ENCODE data around the gene FNBP1. TPM values are rescaled to one million over a fixed set of nuclear protein-coding genes. Genes with fewer than 3 reads are reported as not detected.
"Not testable (repeated sequence)": the region's sequence is repeated elsewhere in the genome, so short reads cannot be mapped to it uniquely, and the experiment has no call there.

Gene FNBP1
- total and polyA plus RNA-seq, 2 experiments from 2014 or later: 17.8 to 22.6 TPM

DNA sequence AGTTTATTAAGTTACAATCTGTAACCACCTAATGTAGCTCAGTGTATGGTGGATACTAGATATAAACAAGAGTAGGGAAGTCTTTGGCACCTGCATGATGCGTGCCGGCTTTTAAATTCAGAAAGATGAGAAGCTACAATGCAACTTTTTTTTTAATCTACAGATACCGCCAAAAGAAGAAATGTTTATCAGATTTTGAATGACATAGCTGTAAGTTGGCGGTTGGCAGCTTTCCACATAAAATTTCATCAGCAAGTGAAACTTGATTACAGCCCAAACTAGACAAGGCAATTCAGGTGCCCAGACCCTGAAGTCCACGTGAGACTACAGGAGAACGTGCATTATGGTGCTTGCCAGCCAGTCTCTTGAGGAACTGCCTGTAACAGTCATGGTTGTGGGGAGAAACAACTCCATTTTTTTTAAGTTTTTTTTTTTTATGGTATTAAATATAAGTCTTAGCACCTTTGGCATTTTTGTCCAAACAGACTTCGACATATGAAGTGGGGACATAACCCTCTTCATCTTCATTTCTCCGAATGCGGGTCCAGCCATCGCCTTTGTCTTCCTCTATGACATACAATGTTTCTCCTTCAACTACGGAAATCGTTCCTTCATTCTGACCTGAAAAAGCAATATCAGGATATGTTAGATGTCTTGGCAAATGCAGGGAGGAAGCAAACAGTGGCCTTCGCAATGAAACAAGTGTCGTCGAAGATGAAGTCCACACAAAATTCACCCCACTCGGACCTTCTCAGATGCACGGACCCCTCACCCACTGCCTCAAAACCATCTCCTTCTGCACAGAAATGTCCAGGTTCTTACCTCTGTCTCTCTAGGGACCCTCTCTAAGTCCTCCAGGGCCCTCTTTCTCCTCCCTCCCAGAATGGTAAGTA is 147.4 kb downstream of the FNBP1 start:
- H3K9ac ChIP-seq: no peak overlapping the region
- no peaks in the 10 kb centered on the region for H4K20me1 ChIP-seq (ENCODE audit: insufficient read depth)
- 96% methylated on average over 17 of the region's 17 CpGs for WGBS, 2 experiments (ENCODE audit: low coverage in 1 of 2, low lambda C conversion rate in 2 of 2, missing lambda C conversion rate in 2 of 2)

DNA sequence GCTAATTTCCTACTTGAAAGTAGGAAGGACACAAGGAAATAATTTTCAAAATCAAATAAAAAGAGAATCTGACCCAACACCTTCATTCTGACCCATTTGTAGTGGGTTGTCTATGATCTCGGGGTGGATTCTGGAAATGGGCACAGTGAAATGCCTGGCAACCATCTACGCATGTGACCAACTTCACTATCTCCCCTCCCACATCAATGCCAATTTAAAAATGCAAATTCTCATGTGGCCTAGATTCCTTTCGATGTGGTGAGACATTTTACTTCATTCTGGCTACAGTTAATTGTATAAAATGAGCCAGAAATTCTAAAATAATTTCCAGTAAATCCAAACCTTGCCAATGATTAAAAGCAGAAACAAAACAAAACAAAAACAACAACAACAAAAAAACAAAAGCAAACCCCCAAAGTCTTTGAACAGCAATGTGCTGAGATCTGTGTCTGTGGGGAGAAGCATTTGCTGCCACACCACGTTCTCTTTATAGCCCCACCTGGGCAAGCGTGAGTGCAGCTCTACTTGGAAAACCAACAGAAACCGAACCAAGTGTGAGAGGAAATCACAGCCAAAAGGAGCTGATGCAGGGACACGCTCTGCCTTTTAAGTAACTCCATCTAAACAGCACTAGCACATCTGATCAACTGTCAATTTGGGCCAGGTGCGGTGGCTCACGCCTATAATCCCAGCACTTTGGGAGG is 148.7 kb downstream of the FNBP1 start:
- no peaks in the 10 kb centered on the region for H3K4me1 ChIP-seq (ENCODE audit: insufficient read depth)
- TF ChIP-seq EZH2 (IDR thresholded peaks at IDR 0.05; ENCODE audit: insufficient read depth, poor library complexity, severe bottlenecking) (no peak), EZH2phosphoT487 (IDR thresholded peaks at IDR 0.05; ENCODE audit: insufficient read depth, low read depth) (no peak)
- H3K9me2 ChIP-seq (ENCODE audit: insufficient read depth): no peaks in the 10 kb centered on the region
- 58 to 63% methylated on average over 9 of the region's 9 CpGs for WGBS, 2 experiments (ENCODE audit: low coverage in 1 of 2, low lambda C conversion rate in 2 of 2, missing lambda C conversion rate in 2 of 2)
- no peak overlapping the region for H3K9ac ChIP-seq
- no peak overlapping the region for H3K4me3 ChIP-seq
- in situ Hi-C loops (cut with MboI): loop anchor here (25.0 kb wide), 3 partner anchors 168 to 443 kb away; partner anchors contain the start of gene GPR107
- H3K27me3 ChIP-seq (replicated peaks; ENCODE audit: insufficient read depth): no peaks in the 10 kb centered on the region
- H3K27ac ChIP-seq: no peak overlapping the region
- H2AFZ ChIP-seq: no peak overlapping the region
- no peaks in the 10 kb centered on the region for H3F3A ChIP-seq (ENCODE audit: insufficient read depth)
- no peak overlapping the region for H3K4me2 ChIP-seq (ENCODE audit: unreplicated experiment)
- H3K36me3 ChIP-seq (ENCODE audit: low read depth): peaks cover 6% of the 10 kb centered on the region; the same call in 1 of the 2 replicates
- H3K9me3 ChIP-seq (ENCODE audit: low read depth): no peaks in the 10 kb centered on the region
- DNase-seq: no peak
- no peaks in the 10 kb centered on the region for H4K20me1 ChIP-seq (ENCODE audit: insufficient read depth)
- no peaks in the 10 kb centered on the region for H3K79me2 ChIP-seq (ENCODE audit: insufficient read depth)

More for the DNA sequence above, 147.4 kb downstream of the FNBP1 start:
- no peaks in the 10 kb centered on the region for H3K9me3 ChIP-seq (ENCODE audit: low read depth)
- H3K27me3 ChIP-seq (replicated peaks; ENCODE audit: insufficient read depth): no peaks in the 10 kb centered on the region
- peaks cover 6% of the 10 kb centered on the region; the same call in 1 of the 2 replicates for H3K36me3 ChIP-seq (ENCODE audit: low read depth)
- H3K9me2 ChIP-seq (ENCODE audit: insufficient read depth): no peaks in the 10 kb centered on the region
- H3K4me2 ChIP-seq (ENCODE audit: unreplicated experiment): no peak overlapping the region
- no peak overlapping the region for H2AFZ ChIP-seq
- H3K79me2 ChIP-seq (ENCODE audit: insufficient read depth): no peaks in the 10 kb centered on the region
- no peak for DNase-seq
- H3K27ac ChIP-seq: no peak overlapping the region
- no peaks in the 10 kb centered on the region for H3K4me1 ChIP-seq (ENCODE audit: insufficient read depth)
- in situ Hi-C loops (cut with MboI): loop anchor here (25.0 kb wide), 3 partner anchors 167 to 442 kb away; partner anchors contain the start of gene GPR107
- TF ChIP-seq EZH2phosphoT487 (IDR thresholded peaks at IDR 0.05; ENCODE audit: insufficient read depth, low read depth) (no peak), EZH2 (IDR thresholded peaks at IDR 0.05; ENCODE audit: insufficient read depth, poor library complexity, severe bottlenecking) (no peak)
- no peak overlapping the region for H3K4me3 ChIP-seq
- H3F3A ChIP-seq (ENCODE audit: insufficient read depth): no peaks in the 10 kb centered on the region

DNA sequence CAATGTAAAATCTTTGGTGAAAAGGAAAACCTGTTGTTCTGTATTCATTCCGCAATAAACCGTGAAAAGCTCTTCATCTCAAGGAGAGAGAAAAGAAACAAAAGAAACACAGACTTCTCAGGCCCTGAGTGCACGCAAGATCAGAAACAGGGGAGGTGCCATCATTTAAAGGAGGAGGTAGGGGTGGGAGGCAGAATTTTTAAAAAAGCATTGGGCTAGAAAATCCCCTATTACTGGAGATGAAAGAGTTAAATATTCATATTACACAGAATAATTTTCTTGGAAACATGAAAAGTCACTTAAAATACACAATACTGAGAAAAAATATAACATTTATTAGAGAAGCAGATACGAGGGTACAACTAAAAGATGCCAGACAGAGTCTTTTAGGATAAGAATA is 151.4 kb downstream of the FNBP1 start:
- TF ChIP-seq EZH2phosphoT487 (IDR thresholded peaks at IDR 0.05; ENCODE audit: insufficient read depth, low read depth) (no peak), EZH2 (IDR thresholded peaks at IDR 0.05; ENCODE audit: insufficient read depth, poor library complexity, severe bottlenecking) (no peak)
- Histone ChIP-seq H3K9me3 (ENCODE audit: low read depth) (no peaks in the 10 kb centered on the region), H3K79me2 (ENCODE audit: insufficient read depth) (no peaks in the 10 kb centered on the region), H3K9ac (no peak overlapping the region), H3K27ac (no peak overlapping the region), H3K4me2 (ENCODE audit: unreplicated experiment) (no peak overlapping the region), H3F3A (ENCODE audit: insufficient read depth) (peaks cover 21% of the 10 kb centered on the region), H3K36me3 (ENCODE audit: low read depth) (peaks cover 6% of the 10 kb centered on the region; the same call in 1 of the 2 replicates), H3K4me1 (ENCODE audit: insufficient read depth) (peaks cover 10% of the 10 kb centered on the region), H3K9me2 (ENCODE audit: insufficient read depth) (no peaks in the 10 kb centered on the region), H4K20me1 (ENCODE audit: insufficient read depth) (no peaks in the 10 kb centered on the region), H2AFZ (no peak overlapping the region), H3K27me3 (replicated peaks; ENCODE audit: insufficient read depth) (no peaks in the 10 kb centered on the region), H3K4me3 (no peak overlapping the region)
- 91 to 97% methylated on average over 4 of the region's 4 CpGs for WGBS, 2 experiments (ENCODE audit: low coverage in 1 of 2, low lambda C conversion rate in 2 of 2, missing lambda C conversion rate in 2 of 2)
- DNase-seq: no peak
- in situ Hi-C loops (cut with MboI): loop anchor here (25.0 kb wide), 3 partner anchors 171 to 446 kb away; partner anchors contain the start of gene GPR107

GRCh38 chr9:129890718-129891299 is 152.2 kb downstream of the FNBP1 start:
- H3K4me2 ChIP-seq (ENCODE audit: unreplicated experiment); H3K36me3 ChIP-seq (ENCODE audit: low read depth); H3K9me3 ChIP-seq (ENCODE audit: low read depth); H3K27ac ChIP-seq; H3K79me2 ChIP-seq (ENCODE audit: insufficient read depth); H3K9me2 ChIP-seq (ENCODE audit: insufficient read depth); H4K20me1 ChIP-seq (ENCODE audit: insufficient read depth); H3K9ac ChIP-seq; H3K27me3 ChIP-seq (replicated peaks; ENCODE audit: insufficient read depth); H3K4me3 ChIP-seq; DNase-seq; H2AFZ ChIP-seq: not testable (repeated sequence)
- WGBS, 2 experiments (ENCODE audit: low coverage in 1 of 2, low lambda C conversion rate in 2 of 2, missing lambda C conversion rate in 2 of 2): 91 to 93% methylated on average over 12 to 14 of the region's 14 CpGs
- in situ Hi-C loops (cut with MboI): loop anchor here (25.0 kb wide), 3 partner anchors 171 to 446 kb away; partner anchors contain the start of gene GPR107
- Histone ChIP-seq H3K4me1 (ENCODE audit: insufficient read depth) (peaks cover 16% of the 10 kb centered on the region), H3F3A (ENCODE audit: insufficient read depth) (peaks cover 25% of the 10 kb centered on the region)

Data from GM23248 (cell line).